Natural killer cell (primary cell): ENCODE data around the gene SCNN1A. TPM values are rescaled to one million over a fixed set of nuclear protein-coding genes. Genes with fewer than 3 reads are reported as not detected.

ENCODE experiments used
- ATAC-seq, 3 donors: fragments of 150-1000 bp in 2 of 3; fragments of 200-7000 bp in 1 of 3; cut with Tn5 transposase; 1 replicate in 1 of 3; 2 replicates in 2 of 3; pipeline ENCODE4 v1.10.0; 2021; ENCODE audit warnings: mild to moderate bottlenecking in 2 of 3, moderate library complexity in 2 of 3
- DNase-seq, 2 donors: peaks; one replicate each; pipeline versions ENCODE4 v3.0.0 to v3.0.0-alpha.2; 2013 to 2021; ENCODE audit warnings: mixed read lengths in 1 of 2
- H3K27ac ChIP-seq: one replicate; pipeline ENCODE4 v1.5.1; 2013; ENCODE audit warnings: mild to moderate bottlenecking, low read length
- H3K27me3 ChIP-seq: one replicate; pipeline ENCODE4 v1.6.1; 2013; ENCODE audit warnings: low read length; ENCODE audit not compliant: control insufficient read depth, insufficient read depth
- H3K36me3 ChIP-seq: one replicate; pipeline ENCODE4 v1.6.1; 2013; ENCODE audit warnings: low read length; ENCODE audit not compliant: control insufficient read depth, insufficient read depth
- H3K4me1 ChIP-seq: one replicate; pipeline ENCODE4 v1.6.1; 2013; ENCODE audit warnings: low read length; ENCODE audit not compliant: control insufficient read depth, insufficient read depth
- H3K4me3 ChIP-seq: one replicate; pipeline ENCODE4 v1.5.1; 2013; ENCODE audit warnings: low read length
- H3K9me3 ChIP-seq: one replicate; pipeline ENCODE4 v1.6.1; 2013; ENCODE audit warnings: low read length; ENCODE audit not compliant: control insufficient read depth, insufficient read depth
- H3K27ac Mint-ChIP-seq, 2 donors: one replicate each; pipeline ENCODE4 v1.8.0; 2022; ENCODE audit warnings: mild to moderate bottlenecking in 2 of 2, mixed read lengths in 2 of 2, moderate library complexity in 1 of 2
- H3K27me3 Mint-ChIP-seq, 2 donors: one replicate each; pipeline ENCODE4 v1.8.0; 2022; ENCODE audit warnings: low read depth in 2 of 2, mixed read lengths in 2 of 2
- H3K36me3 Mint-ChIP-seq: one replicate; pipeline ENCODE4 v1.8.0; 2022; ENCODE audit warnings: mixed read lengths
- H3K4me1 Mint-ChIP-seq, 2 donors: one replicate each; pipeline ENCODE4 v1.8.0; 2022; ENCODE audit warnings: mixed read lengths in 2 of 2
- H3K4me3 Mint-ChIP-seq: one replicate; pipeline ENCODE4 v1.8.0; 2022; ENCODE audit warnings: mild to moderate bottlenecking, moderate library complexity, mixed read lengths
- H3K9me3 Mint-ChIP-seq, 2 donors: one replicate each; pipeline ENCODE4 v1.8.0; 2022; ENCODE audit warnings: mixed read lengths in 2 of 2
- WGBS: methylation state at CpG from one replicate; pipeline ENCODE4 v1.1.7; 2013; ENCODE audit warnings: missing lambda C conversion rate; ENCODE audit not compliant: insufficient coverage; 5-methylcytosine and 5-hydroxymethylcytosine counted together
- intact Hi-C: fragments of 100-400 bp; cut with micrococcal nuclease; formaldehyde crosslinking; loops from one replicate; pipeline ENCODE4 v1.14.2; 2022
- total RNA-seq, 4 donors: library from RNA; stranded (reverse); fragments of 120-200 nt in 1 of 4; gene quantifications; one replicate each; pipeline versions ENCODE4 v1.2.3 to v1.2.4, GENCODE V29; 2013 to 2022
- TF ChIP-seq, protein P1 (sequence below): fragments of 200-600 bp; IDR thresholded peaks from one replicate; pipeline ENCODE4 v1.8.0; 2022; ENCODE audit warnings: antibody characterized with exemption

The SCNN1A gene
- total RNA-seq, 3 donors from 2014 or later (not counting 1 experiment from before 2014, with no cell fraction given) = 1.5 to 3.0 (median 1.5) TPM

DNA sequence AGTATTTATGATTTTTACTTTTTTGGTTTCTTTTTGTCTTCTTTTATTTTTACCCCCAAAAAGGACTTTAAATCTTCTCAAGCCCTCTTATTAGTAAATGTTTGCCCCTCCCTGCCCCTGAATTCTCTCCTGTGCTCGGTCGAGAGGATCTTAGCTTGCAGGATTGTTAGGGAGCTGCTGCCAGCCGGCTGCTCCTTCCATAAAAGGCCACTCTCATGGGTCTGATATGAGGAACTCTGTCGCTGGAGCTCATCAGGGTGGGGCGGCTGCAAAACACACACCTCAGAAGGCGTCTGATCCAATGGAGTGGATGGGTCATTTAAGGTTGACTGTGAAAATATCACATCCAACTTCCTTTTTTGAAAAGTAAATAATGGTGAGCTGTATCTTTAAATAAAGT lies 17.1 kb upstream of the SCNN1A start:
- H3K27me3 Mint-ChIP-seq = no peaks in the 10 kb centered on the region
- no peaks in the 10 kb centered on the region for H3K9me3 Mint-ChIP-seq
- H3K36me3 Mint-ChIP-seq = no peaks in the 10 kb centered on the region
- Histone ChIP-seq H3K36me3 (no peaks in the 10 kb centered on the region), H3K4me1 (no peaks in the 10 kb centered on the region), H3K27ac (no peak overlapping the region), H3K4me3 (no peak overlapping the region), H3K27me3 (no peaks in the 10 kb centered on the region), H3K9me3 (no peaks in the 10 kb centered on the region)
- no peak for DNase-seq
- 62% methylated on average over 6 of the region's 6 CpGs for WGBS
- peaks cover 0 to 6% of the 10 kb centered on the region in 2 donors for H3K4me1 Mint-ChIP-seq
- no peak overlapping the region for H3K27ac Mint-ChIP-seq
- intact Hi-C loops = no loop called here
- H3K4me3 Mint-ChIP-seq = no peak overlapping the region
- no peak for ATAC-seq
- TF ChIP-seq, protein P1, sequence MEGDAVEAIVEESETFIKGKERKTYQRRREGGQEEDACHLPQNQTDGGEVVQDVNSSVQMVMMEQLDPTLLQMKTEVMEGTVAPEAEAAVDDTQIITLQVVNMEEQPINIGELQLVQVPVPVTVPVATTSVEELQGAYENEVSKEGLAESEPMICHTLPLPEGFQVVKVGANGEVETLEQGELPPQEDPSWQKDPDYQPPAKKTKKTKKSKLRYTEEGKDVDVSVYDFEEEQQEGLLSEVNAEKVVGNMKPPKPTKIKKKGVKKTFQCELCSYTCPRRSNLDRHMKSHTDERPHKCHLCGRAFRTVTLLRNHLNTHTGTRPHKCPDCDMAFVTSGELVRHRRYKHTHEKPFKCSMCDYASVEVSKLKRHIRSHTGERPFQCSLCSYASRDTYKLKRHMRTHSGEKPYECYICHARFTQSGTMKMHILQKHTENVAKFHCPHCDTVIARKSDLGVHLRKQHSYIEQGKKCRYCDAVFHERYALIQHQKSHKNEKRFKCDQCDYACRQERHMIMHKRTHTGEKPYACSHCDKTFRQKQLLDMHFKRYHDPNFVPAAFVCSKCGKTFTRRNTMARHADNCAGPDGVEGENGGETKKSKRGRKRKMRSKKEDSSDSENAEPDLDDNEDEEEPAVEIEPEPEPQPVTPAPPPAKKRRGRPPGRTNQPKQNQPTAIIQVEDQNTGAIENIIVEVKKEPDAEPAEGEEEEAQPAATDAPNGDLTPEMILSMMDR = no peak

DNA sequence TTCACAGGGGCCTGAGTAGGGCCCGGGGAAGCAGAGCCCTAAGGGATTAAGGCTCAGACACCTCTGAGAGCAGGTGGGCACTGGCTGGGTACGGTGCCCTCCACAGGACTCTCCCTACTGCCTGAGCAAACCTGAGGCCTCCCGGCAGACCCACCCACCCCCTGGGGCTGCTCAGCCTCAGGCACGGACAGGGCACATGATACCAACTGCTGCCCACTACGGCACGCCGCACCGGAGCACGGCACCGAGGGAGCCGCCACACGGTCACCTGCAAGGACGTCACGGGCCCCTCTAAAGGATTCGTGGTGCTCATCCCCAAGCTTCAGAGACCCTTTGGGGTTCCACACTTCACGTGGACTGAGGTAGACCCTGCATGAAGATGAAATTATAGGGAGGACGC lies 15.7 kb upstream of the SCNN1A start:
- H3K27me3 ChIP-seq = no peaks in the 10 kb centered on the region
- no peaks in the 10 kb centered on the region for H3K9me3 Mint-ChIP-seq
- no peak overlapping the region for H3K27ac ChIP-seq
- H3K4me1 ChIP-seq = no peaks in the 10 kb centered on the region
- DNase-seq (no peak), ATAC-seq (no peak)
- H3K9me3 ChIP-seq = no peaks in the 10 kb centered on the region
- no peaks in the 10 kb centered on the region for H3K36me3 ChIP-seq
- WGBS = 94% methylated on average over 16 of the region's 17 CpGs
- no peaks in the 10 kb centered on the region for H3K36me3 Mint-ChIP-seq
- H3K27me3 Mint-ChIP-seq = no peaks in the 10 kb centered on the region
- H3K27ac Mint-ChIP-seq = no peak overlapping the region
- intact Hi-C loops = no loop called here
- no peak overlapping the region for H3K4me3 ChIP-seq
- TF ChIP-seq, protein P1 = no peak
- H3K4me3 Mint-ChIP-seq = no peak overlapping the region
- peaks cover 0 to 6% of the 10 kb centered on the region in 2 donors for H3K4me1 Mint-ChIP-seq

DNA sequence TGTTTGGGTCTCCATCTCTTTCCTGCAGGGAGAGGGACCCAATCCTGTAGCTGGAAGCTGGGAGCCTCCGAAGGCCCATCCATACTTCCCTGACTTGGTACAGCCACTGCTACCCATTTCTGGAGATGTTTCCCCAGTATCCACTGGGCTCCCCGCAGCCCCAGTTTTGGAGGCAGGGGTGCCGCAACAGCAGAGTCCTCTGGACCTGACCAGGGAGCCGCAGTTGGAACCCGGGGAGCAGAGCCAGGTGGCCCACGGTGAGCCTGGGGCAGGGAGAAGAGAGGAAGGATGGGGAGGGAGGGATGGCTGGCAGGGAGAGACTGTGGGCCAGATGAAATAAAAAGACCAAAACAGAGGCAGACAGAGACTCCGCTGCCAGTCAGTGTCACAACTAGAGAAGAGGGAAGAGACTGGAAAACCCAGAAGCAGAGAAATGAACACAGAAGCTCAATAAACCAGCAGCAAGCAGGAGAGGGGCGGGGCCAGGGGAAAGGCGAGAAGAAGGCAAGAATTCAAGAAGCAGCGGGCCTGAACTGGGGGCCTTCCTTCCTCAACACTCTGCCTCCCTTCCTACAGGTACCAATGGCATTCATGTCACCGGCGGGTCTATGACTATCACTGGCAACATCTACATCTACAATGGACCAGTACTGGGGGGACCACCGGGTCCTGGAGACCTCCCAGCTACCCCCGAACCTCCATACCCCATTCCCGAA lies 14.9 kb upstream of the SCNN1A start:
- H3K27me3 ChIP-seq = no peaks in the 10 kb centered on the region
- ATAC-seq (no peak), DNase-seq (no peak)
- no peak overlapping the region for H3K4me3 ChIP-seq
- TF ChIP-seq, protein P1 = no peak
- no peak overlapping the region for H3K27ac ChIP-seq
- Mint-ChIP-seq H3K4me1 (peaks cover 0 to 6% of the 10 kb centered on the region in 2 donors), H3K27ac (no peak overlapping the region), H3K9me3 (no peaks in the 10 kb centered on the region), H3K36me3 (no peaks in the 10 kb centered on the region), H3K27me3 (no peaks in the 10 kb centered on the region), H3K4me3 (no peak overlapping the region)
- no peaks in the 10 kb centered on the region for H3K9me3 ChIP-seq
- peaks cover under 1% of the 10 kb centered on the region for H3K4me1 ChIP-seq
- WGBS = 91% methylated on average over 15 of the region's 15 CpGs
- H3K36me3 ChIP-seq = no peaks in the 10 kb centered on the region
- intact Hi-C loops = no loop called here

DNA sequence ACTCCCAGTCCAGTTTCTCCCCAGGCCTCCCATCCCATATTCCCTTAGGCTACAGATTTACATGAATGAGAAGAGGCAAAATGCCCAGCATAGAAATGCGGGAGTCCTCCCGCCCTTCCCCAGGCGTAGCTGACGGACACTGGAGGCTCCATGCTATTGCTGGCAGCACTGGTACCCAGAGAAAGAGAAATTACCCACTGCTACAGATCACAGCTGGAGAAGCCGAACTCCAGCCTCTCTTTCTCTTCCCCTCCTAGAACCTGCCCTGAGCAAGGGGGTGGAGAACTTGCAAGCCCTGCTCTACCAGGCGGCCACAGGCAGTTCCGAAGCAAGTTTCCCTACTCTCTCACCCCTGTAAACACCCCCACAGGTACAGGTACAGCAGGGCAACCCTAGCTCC lies 12.2 kb upstream of the SCNN1A start:
- ATAC-seq (no peak), DNase-seq (no peak)
- no peaks in the 10 kb centered on the region for H3K36me3 Mint-ChIP-seq
- intact Hi-C loops = no loop called here
- H3K27ac ChIP-seq = no peak overlapping the region
- H3K4me1 ChIP-seq = peaks cover 21% of the 10 kb centered on the region
- no peak overlapping the region for H3K4me3 ChIP-seq
- H3K27me3 Mint-ChIP-seq = peaks cover 0 to 7% of the 10 kb centered on the region in 2 donors
- H3K9me3 ChIP-seq = no peaks in the 10 kb centered on the region
- no peaks in the 10 kb centered on the region for H3K27me3 ChIP-seq
- peaks cover 0 to 6% of the 10 kb centered on the region in 2 donors for H3K4me1 Mint-ChIP-seq
- H3K36me3 ChIP-seq = no peaks in the 10 kb centered on the region
- TF ChIP-seq, protein P1 = no peak
- H3K4me3 Mint-ChIP-seq = no peak overlapping the region
- no peaks in the 10 kb centered on the region for H3K9me3 Mint-ChIP-seq
- 92% methylated on average over 7 of the region's 7 CpGs for WGBS
- H3K27ac Mint-ChIP-seq = no peak overlapping the region
